ENCODE results near the gene ZNF799.
"Not testable (repeated sequence)": the region's sequence is repeated elsewhere in the genome, so short reads cannot be mapped to it uniquely, and the experiment has no call there.

Gene ZNF799

DNA sequence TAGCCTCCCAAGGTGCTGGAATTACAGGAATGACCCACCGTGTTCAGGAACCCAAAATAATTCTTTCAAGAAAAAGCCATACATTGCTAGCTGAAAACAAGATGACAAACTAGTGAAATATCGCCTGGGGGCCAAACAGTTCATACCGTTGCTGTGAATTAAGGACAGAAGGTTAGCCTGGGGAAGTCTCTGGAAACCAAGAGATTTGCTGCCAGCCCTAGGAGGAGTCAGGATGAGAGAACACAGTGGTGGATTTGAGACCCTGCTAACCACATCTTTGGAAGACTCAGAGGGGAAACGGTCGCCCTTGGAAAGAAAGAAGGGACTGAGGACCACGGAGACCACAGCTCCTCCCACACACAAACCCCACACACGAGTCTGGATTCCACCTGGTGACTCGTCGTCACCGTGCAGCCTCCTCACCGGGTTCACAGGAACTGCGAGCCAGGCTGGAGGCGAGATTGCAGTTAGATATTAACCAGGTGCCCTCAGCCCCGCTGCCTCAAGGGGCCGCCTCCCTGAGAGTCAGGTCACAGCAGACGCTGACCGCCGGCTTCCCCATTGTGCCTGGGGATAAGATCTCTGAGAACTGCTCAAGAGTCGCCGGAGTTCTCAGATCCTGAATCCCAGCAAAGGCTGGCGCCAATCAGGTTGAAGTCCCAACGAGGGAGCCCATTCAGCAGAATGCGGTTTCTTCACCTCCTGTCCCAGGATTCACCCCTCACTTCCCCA is 1.0 kb downstream of the ZNF799 start:
- H3K9me3 ChIP-seq (ENCODE audit: low read length); H3K27me3 ChIP-seq (ENCODE audit: control insufficient read depth in 1 of 2, insufficient read depth in 2 of 2, low read length in 2 of 2); H3K36me3 ChIP-seq (ENCODE audit: insufficient read depth, low read length); H3K4me1 ChIP-seq (ENCODE audit: insufficient read depth, low read length): not testable (repeated sequence)
- H3K4me3 ChIP-seq (ENCODE audit: low read depth in 1 of 2, low read length in 2 of 2): peak overlapping the region; percentile 76 to 79
- H3K27ac ChIP-seq (ENCODE audit: low read depth, low read length): peak overlapping the region; percentile 82
- peak overlapping the region; percentile 39 for H3K9ac ChIP-seq (ENCODE audit: low read length)

DNA sequence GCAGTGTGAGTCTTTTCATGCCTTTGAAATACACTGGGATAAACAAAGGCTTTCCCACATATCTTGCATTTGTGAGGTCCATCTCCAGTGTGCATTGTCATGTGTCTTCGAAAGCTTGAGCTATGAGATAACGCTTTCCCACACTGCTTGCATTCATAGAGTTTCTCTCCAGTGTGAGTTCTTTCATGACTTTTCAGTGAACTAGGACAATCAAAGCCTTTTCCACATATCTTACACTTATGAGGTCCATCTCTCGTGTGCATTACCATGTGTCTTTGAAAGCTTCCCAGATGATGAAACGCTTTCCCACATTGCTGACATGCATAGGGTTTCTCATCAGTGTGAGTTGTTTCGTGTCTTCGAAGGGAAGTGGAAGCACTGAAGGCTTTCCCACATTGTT is 9.9 kb downstream of the ZNF799 start:
- H3K9ac ChIP-seq (ENCODE audit: low read length); H3K4me3 ChIP-seq (ENCODE audit: low read depth in 1 of 2, low read length in 2 of 2); H3K27ac ChIP-seq (ENCODE audit: low read depth, low read length); H3K27me3 ChIP-seq (ENCODE audit: control insufficient read depth in 1 of 2, insufficient read depth in 2 of 2, low read length in 2 of 2); H3K9me3 ChIP-seq (ENCODE audit: low read length); H3K4me1 ChIP-seq (ENCODE audit: insufficient read depth, low read length): not testable (repeated sequence)
- H3K36me3 ChIP-seq (ENCODE audit: insufficient read depth, low read length): peaks cover 20% of the 10 kb centered on the region

DNA sequence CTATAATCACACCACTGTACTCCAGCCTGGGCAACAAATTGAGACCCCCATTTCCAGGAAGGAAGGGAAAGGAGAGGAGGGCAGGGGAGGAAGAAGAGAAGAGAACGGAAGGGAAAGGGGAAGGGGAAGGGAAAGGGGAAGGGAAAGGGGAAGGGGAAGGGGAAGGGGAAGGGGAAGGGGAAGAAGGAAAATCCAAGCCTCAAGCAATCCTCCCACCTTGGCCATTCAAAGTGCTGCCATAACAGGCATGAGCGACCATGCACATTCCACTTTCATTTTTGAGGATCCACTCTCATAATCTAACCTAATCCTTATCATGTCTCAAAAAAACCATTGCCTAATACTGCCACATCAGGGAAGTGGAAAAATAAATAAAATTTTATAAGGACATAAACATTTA is 14.7 kb downstream of the ZNF799 start:
- H3K27ac ChIP-seq (ENCODE audit: low read depth, low read length); H3K27me3 ChIP-seq (ENCODE audit: control insufficient read depth in 1 of 2, insufficient read depth in 2 of 2, low read length in 2 of 2); H3K9me3 ChIP-seq (ENCODE audit: low read length); H3K9ac ChIP-seq (ENCODE audit: low read length); H3K4me3 ChIP-seq (ENCODE audit: low read depth in 1 of 2, low read length in 2 of 2); H3K4me1 ChIP-seq (ENCODE audit: insufficient read depth, low read length): not testable (repeated sequence)
- H3K36me3 ChIP-seq (ENCODE audit: insufficient read depth, low read length): peaks cover 18% of the 10 kb centered on the region

DNA sequence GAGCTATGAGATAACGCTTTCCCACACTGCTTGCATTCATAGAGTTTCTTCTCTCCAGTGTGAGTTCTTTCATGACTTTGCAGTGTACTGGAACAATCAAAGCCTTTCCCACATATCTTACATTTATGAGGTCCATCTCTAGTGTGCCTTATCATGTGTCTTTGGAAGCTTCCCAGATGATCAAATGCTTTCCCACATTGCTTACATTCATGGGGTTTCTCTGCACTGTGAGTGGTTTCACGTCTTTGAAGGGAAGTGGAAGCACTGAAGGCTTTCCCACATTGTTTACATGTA is 20.7 kb downstream of the ZNF799 start:
- peaks cover 8% of the 10 kb centered on the region for H3K36me3 ChIP-seq (ENCODE audit: insufficient read depth, low read length)
- no peak overlapping the region for H3K27ac ChIP-seq (ENCODE audit: low read depth, low read length)
- H3K27me3 ChIP-seq (ENCODE audit: control insufficient read depth in 1 of 2, insufficient read depth in 2 of 2, low read length in 2 of 2): no peaks in the 10 kb centered on the region
- no peaks in the 10 kb centered on the region for H3K4me1 ChIP-seq (ENCODE audit: insufficient read depth, low read length)
- no peak overlapping the region for H3K4me3 ChIP-seq (ENCODE audit: low read depth in 1 of 2, low read length in 2 of 2)
- H3K9ac ChIP-seq (ENCODE audit: low read length): no peak overlapping the region
- H3K9me3 ChIP-seq (ENCODE audit: low read length): no peaks in the 10 kb centered on the region

DNA sequence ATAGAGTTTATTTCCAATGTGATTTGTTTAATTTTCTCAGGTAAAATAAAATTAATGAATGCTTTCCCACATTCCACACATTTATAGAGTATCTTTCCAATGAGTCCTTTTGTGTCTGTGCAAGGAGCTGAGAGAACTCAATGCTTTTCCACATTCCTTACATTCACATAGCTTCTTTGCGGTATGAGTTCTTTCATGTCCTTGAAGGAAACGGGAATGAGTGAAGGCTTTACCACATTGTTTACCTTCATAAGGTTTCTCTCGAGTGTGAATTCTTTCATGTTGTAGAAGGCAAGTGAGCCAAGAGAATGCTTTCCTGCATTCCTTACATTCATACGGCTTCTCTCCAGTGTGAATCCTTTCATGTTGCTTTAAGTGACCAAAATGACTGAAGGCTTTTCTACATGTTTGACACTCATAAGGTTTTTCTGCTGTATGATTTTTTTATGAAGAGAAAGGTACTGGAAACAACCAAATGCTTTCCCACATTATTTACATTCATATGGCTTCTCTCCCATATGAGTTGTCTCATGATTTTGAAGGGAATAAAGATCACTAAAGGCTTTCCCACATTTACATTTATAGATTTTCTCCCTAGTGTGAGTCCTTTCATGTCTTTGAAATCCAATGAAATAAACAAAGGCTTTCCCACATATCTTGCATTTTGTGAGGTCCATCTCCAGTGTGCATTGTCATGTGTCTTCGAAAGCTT is 21.2 kb downstream of the ZNF799 start:
- no peaks in the 10 kb centered on the region for H3K27me3 ChIP-seq (ENCODE audit: control insufficient read depth in 1 of 2, insufficient read depth in 2 of 2, low read length in 2 of 2)
- H3K36me3 ChIP-seq (ENCODE audit: insufficient read depth, low read length): peaks cover 8% of the 10 kb centered on the region
- H3K27ac ChIP-seq (ENCODE audit: low read depth, low read length): no peak overlapping the region
- H3K4me1 ChIP-seq (ENCODE audit: insufficient read depth, low read length): no peaks in the 10 kb centered on the region
- H3K4me3 ChIP-seq (ENCODE audit: low read depth in 1 of 2, low read length in 2 of 2): no peak overlapping the region
- no peak overlapping the region for H3K9ac ChIP-seq (ENCODE audit: low read length)
- no peaks in the 10 kb centered on the region for H3K9me3 ChIP-seq (ENCODE audit: low read length)

DNA sequence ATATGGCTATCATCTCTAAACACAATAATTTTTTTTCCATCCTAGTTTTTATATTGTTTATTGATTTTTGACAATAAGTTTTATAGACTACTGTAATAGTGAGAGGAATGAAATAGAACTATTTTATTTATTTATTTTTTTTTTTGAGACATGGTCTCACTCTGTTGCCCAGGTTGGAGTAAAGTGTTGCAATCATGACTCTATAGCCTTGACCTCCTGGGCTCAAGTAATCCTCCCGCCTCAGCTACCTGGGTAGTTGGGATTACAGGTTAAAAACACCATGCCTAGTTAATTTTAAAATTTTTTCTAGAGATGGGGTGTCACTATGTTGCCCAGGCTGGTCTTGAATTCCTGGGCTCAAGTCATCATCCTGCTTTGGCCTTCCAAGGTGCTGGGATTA is 27.0 kb downstream of the ZNF799 start:
- Histone ChIP-seq H3K36me3 (ENCODE audit: insufficient read depth, low read length) (no peaks in the 10 kb centered on the region), H3K4me3 (ENCODE audit: low read depth in 1 of 2, low read length in 2 of 2) (no peak overlapping the region), H3K27ac (ENCODE audit: low read depth, low read length) (no peak overlapping the region), H3K4me1 (ENCODE audit: insufficient read depth, low read length) (no peaks in the 10 kb centered on the region), H3K9ac (ENCODE audit: low read length) (no peak overlapping the region), H3K27me3 (ENCODE audit: control insufficient read depth in 1 of 2, insufficient read depth in 2 of 2, low read length in 2 of 2) (no peaks in the 10 kb centered on the region), H3K9me3 (ENCODE audit: low read length) (no peaks in the 10 kb centered on the region)

DNA sequence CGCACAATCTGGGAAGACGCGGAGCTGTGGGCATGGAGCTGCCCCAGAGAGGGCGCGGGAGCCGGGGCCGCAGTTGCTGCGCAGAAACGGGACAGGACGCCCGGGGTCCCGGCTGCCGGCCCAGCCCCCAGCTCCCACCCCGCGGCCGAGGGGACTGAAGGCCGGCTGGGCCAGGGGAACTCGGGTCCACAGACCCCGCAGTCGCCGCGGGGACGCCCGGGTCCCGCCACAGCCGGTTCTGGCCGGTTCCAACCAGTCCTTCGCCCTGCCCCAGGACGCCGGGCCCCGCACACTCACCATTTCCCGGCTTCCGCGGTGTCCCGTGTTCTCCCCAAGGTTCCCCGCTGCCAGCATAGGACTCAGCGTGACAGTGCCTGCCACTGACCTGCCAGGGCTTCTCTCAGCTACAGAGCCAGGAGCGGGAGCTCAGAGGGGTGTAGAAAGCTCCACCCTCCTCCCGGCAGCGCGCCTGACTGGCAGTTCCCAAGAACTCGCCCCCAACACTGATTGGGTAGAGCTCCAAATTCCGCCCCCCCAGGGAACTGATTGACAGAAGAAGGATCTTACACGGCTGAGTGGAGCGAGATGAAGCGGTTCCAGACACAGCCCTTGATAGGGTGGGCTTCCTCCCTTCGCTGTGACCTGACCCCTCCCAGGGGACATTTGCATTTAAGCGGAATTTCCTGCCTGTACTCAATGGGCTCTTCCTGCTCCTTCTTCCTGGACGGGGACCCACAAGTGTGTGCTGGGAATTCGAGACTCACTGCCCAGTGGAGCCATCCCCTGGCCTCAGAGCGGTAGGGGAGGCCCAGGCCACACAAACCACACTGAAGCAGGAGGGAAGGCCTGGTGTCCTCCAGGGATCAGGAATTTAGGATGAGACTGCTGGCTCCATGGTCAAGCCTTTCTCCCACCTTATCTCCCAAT is 35.6 kb downstream of the ZNF799 start, which contains the start of gene ZNF442:
Gene ZNF442, minus strand, starts transcription at position 448 of the 927 bp plus-strand sequence. CDS start 2,052 bp downstream, outside the sequence.
- H3K36me3 ChIP-seq (ENCODE audit: insufficient read depth, low read length): no peaks in the 10 kb centered on the region
- peak within 1 kb of the TSS; percentile 82 for H3K27ac ChIP-seq (ENCODE audit: low read depth, low read length)
- H3K4me1 ChIP-seq (ENCODE audit: insufficient read depth, low read length): peaks cover 10% of the 10 kb centered on the region
- H3K9me3 ChIP-seq (ENCODE audit: low read length): no peaks in the 10 kb centered on the region
- H3K27me3 ChIP-seq (ENCODE audit: control insufficient read depth in 1 of 2, insufficient read depth in 2 of 2, low read length in 2 of 2): no peaks in the 10 kb centered on the region
- H3K4me3 ChIP-seq (ENCODE audit: low read depth in 1 of 2, low read length in 2 of 2): peak within 1 kb of the TSS; percentile 82 to 88
- H3K9ac ChIP-seq (ENCODE audit: low read length): peak within 1 kb of the TSS; percentile 60

DNA sequence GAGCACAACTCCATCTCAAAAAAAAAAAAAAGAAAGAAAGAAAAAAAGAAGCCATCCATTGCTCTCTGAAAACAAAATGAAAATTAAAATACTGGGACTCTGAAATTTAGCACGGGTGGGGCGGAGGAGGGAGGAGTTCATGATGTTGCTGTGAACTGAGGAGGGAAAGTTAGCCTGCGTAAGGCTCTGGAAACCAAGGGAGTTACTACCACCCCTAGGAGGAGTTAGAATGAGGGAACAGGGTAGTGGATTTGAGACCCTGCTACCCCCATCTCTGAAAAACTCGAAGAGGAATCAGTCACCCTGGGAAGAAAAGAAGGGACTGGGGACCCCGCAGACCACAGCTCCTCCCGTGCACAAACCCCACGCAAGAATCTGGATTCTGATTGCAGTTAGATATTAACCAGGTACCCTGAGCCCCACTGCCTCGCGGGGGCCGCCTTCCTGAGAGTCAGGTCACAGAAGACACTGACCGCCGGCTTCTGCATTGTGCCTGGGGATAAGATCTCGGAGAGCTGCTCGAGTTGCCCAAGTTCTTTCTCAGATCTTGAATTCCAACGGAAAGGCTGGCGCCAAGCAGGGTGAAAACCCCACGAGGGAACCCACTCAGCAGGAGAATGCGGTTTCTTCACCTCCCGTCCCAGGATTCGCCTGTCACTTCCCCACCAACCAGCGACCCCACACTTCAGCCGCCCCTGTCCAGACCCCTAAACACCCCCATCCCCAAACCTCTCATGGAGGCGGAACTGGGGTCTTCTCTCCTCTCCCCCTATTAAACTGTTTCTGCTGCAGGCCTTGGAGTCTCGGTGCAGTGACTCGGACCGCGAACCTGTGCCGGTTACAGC is 36.5 kb downstream of the ZNF799 start:
- H3K9me3 ChIP-seq (ENCODE audit: low read length): no peaks in the 10 kb centered on the region
- peak overlapping the region; percentile 82 for H3K27ac ChIP-seq (ENCODE audit: low read depth, low read length)
- H3K4me1 ChIP-seq (ENCODE audit: insufficient read depth, low read length): peaks cover 10% of the 10 kb centered on the region
- no peaks in the 10 kb centered on the region for H3K36me3 ChIP-seq (ENCODE audit: insufficient read depth, low read length)
- H3K9ac ChIP-seq (ENCODE audit: low read length): peak overlapping the region; percentile 60
- no peaks in the 10 kb centered on the region for H3K27me3 ChIP-seq (ENCODE audit: control insufficient read depth in 1 of 2, insufficient read depth in 2 of 2, low read length in 2 of 2)
- peak overlapping the region; percentile 82 to 88 for H3K4me3 ChIP-seq (ENCODE audit: low read depth in 1 of 2, low read length in 2 of 2)

DNA sequence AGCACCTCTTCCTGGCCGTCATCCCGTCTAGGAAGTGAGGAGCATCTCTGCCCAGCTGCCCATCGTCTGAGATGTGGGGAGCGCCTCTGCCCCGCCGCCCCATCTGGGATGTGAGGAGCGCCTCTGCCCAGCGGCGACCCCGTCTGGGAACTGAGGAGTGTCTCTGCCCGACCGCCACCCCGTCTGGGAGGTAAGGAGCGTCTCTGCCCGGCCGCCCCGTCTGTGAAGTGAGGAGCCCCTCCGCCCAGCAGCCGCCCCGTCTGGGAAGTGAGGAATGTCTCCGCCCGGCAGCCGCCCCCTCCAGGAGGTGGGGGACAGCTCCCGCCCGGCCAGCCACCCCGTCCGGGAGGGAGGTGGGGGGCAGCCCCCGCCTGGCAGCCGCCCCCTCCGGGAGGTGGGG is 38.8 kb downstream of the ZNF799 start:
- H3K27me3 ChIP-seq (ENCODE audit: control insufficient read depth in 1 of 2, insufficient read depth in 2 of 2, low read length in 2 of 2); H3K4me1 ChIP-seq (ENCODE audit: insufficient read depth, low read length); H3K9me3 ChIP-seq (ENCODE audit: low read length); H3K4me3 ChIP-seq (ENCODE audit: low read depth in 1 of 2, low read length in 2 of 2); H3K36me3 ChIP-seq (ENCODE audit: insufficient read depth, low read length); H3K9ac ChIP-seq (ENCODE audit: low read length); H3K27ac ChIP-seq (ENCODE audit: low read depth, low read length): not testable (repeated sequence)

DNA sequence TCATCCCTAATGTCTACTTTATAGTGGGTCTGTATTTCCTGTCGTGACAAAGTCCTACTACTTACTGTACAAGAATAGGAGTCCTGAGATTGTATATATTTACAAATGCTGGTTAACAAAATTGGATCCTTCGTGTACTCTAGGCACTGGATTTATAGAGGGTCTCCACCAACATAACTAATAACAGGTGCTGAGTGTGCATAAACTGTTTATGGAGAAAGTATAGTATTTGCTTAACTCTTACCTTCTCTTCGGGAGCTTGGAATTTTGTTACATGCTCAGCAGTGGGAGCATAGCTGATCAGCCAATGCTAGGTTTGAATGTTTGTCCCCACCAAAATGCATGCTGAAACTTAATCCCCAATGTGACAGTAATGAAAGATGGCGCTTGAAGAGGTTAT is 47.7 kb downstream of the ZNF799 start:
- Histone ChIP-seq H3K27ac (ENCODE audit: low read depth, low read length) (no peak overlapping the region), H3K4me3 (ENCODE audit: low read depth in 1 of 2, low read length in 2 of 2) (no peak overlapping the region), H3K36me3 (ENCODE audit: insufficient read depth, low read length) (peaks cover 20% of the 10 kb centered on the region), H3K9ac (ENCODE audit: low read length) (no peak overlapping the region), H3K9me3 (ENCODE audit: low read length) (peaks cover 21% of the 10 kb centered on the region), H3K27me3 (ENCODE audit: control insufficient read depth in 1 of 2, insufficient read depth in 2 of 2, low read length in 2 of 2) (no peaks in the 10 kb centered on the region), H3K4me1 (ENCODE audit: insufficient read depth, low read length) (no peaks in the 10 kb centered on the region)

DNA sequence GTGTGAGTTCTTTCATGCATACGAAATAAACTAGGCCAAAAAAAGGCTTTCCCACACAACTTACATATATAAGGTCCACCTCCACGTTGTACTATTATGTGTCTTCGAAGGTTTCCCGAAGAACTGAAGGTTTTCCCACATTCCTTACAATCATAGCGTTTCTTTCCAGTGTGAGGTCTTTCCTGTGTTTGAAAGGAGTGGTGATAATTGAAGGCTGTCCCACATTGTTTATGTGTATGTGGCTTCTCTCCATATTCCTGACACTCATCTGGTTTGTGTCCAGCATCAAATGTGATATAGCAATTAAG is 50.2 kb downstream of the ZNF799 start:
- H3K36me3 ChIP-seq (ENCODE audit: insufficient read depth, low read length): peaks cover 20% of the 10 kb centered on the region
- H3K4me3 ChIP-seq (ENCODE audit: low read depth in 1 of 2, low read length in 2 of 2): no peak overlapping the region
- H3K27ac ChIP-seq (ENCODE audit: low read depth, low read length): no peak overlapping the region
- H3K9ac ChIP-seq (ENCODE audit: low read length): no peak overlapping the region
- no peaks in the 10 kb centered on the region for H3K27me3 ChIP-seq (ENCODE audit: control insufficient read depth in 1 of 2, insufficient read depth in 2 of 2, low read length in 2 of 2)
- no peaks in the 10 kb centered on the region for H3K4me1 ChIP-seq (ENCODE audit: insufficient read depth, low read length)
- H3K9me3 ChIP-seq (ENCODE audit: low read length): peaks cover 21% of the 10 kb centered on the region
